ENCODE measurements around the gene FNBP1.
"Not testable (repeated sequence)": the region's sequence is repeated elsewhere in the genome, so short reads cannot be mapped to it uniquely, and the experiment has no call there.

Gene FNBP1

DNA sequence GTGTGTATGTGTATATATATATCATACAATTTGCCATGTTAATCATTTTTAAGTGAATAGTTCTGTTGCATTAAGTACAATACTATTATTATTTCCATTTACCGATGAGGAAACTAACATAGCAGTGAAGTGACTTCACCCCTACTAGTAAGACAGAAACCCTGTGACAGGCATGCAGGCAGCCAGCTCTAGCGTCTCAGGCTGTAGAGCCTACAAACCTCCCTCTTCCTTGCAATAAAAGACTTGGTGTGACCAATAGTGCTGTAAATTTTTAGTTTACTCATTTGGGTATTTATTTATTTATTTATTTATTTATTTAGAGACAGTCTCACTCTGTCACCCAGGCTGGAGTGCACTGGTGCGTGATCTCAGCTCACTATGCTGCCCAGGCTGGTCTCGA, 24.7 kb downstream of the FNBP1 start:
- no peak for DNase-seq (ENCODE audit: low spot score)
- ChIA-PET CTCF (interaction anchor here (0.8 kb wide), 1 partner anchor 133 kb away, joined by 4 read pairs; no protein-coding TSS in a partner anchor), POLR2A (ENCODE audit: low non-redundant PET) (interaction anchor here (0.6 kb wide), 1 partner anchor 9 kb away, joined by 3 read pairs; no protein-coding TSS in a partner anchor)
- no peak overlapping the region for H3K27ac ChIP-seq
- TF ChIP-seq, protein P1, sequence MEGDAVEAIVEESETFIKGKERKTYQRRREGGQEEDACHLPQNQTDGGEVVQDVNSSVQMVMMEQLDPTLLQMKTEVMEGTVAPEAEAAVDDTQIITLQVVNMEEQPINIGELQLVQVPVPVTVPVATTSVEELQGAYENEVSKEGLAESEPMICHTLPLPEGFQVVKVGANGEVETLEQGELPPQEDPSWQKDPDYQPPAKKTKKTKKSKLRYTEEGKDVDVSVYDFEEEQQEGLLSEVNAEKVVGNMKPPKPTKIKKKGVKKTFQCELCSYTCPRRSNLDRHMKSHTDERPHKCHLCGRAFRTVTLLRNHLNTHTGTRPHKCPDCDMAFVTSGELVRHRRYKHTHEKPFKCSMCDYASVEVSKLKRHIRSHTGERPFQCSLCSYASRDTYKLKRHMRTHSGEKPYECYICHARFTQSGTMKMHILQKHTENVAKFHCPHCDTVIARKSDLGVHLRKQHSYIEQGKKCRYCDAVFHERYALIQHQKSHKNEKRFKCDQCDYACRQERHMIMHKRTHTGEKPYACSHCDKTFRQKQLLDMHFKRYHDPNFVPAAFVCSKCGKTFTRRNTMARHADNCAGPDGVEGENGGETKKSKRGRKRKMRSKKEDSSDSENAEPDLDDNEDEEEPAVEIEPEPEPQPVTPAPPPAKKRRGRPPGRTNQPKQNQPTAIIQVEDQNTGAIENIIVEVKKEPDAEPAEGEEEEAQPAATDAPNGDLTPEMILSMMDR (conservative IDR thresholded peaks at IDR 0.05; ENCODE audit: low read depth): no peak

DNA sequence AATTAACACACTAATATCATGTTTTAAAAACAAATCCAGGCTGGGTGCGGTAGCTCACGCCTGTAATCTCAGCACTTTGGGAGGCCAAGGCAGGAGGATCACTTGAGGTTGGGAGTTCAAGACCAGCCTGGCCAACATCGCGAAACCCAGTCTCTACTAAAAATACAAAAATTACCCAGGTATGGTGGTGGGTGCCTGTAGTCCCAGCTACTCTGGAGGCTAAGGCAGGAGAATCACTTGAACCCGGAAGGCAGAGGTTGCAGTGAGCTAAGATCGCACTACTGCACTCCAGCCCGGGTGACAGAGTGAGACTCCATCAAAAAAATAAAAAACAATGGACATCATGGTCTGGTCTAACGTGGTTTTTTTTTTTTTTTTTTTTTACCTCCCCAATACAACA, 25.5 kb downstream of the FNBP1 start:
- DNase-seq (ENCODE audit: low spot score); H3K27ac ChIP-seq; POLR2A ChIA-PET (ENCODE audit: low non-redundant PET): not testable (repeated sequence)
- CTCF ChIA-PET: interaction anchor here (0.8 kb wide), 1 partner anchor 11 kb away, joined by 4 read pairs; no protein-coding TSS in a partner anchor

DNA sequence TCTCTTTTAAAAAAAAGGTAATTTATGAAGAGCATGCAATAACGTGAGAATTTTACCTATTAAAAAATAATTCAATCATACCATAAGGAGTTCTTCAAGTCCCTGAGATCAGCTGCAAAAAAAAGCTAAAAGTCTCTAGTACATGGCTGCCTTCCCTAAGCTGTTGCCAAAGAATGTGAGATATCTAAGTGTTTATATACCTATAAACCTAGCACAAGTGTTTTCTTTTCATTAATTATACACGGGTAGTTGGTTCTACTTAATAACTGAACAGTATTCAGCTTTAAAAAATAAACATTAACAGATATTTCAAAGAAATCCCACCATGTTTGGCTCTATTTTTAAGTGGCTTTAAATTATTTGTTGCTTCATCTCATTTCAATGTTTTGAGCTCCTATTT, 25.9 kb downstream of the FNBP1 start:
- POLR2A ChIA-PET (ENCODE audit: low non-redundant PET): no interaction called here
- DNase-seq (ENCODE audit: low spot score): no peak
- H3K27ac ChIP-seq: no peak overlapping the region
- CTCF ChIA-PET: interaction anchor here (0.6 to 0.8 kb wide), 2 partner anchors 11 to 667 kb away, joined by 4 read pairs; no protein-coding TSS in a partner anchor
- TF ChIP-seq, protein P1 (conservative IDR thresholded peaks at IDR 0.05; ENCODE audit: low read depth): no peak

DNA sequence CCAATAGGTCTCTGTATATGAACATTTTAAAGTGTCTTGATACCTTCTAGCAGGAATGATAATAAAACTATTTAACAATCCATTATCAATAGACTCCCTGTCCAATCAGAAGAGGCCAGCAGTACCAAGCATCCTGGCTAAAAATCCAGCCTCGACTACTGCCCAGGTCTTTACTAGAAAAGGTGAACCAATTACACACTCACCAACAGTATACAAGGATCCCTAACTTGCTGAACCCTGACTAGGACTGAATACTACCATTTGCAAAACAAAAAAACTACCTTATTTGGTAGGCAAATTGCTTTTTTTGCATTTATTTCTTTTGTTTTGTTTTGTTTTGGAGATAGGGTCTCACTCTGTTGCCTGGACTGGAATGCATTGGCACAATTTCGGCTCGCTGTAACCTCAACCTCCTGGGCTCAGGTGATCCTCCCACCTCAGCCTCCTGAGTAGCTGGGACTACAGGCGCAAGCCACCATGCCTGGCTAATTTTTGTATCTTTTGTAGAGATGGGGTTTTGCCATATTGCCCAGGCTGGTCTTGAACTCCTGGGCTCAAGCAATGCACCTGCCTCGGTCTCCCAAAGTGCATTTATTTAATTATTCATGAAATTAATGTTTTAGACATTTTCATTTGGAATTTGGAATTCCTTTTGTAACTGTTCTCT, 27.5 kb downstream of the FNBP1 start:
- CTCF ChIA-PET: interaction anchor here (0.6 kb wide), 1 partner anchor 76 kb away, joined by 3 read pairs; no protein-coding TSS in a partner anchor
- no peak overlapping the region for H3K27ac ChIP-seq
- POLR2A ChIA-PET (ENCODE audit: low non-redundant PET): no interaction called here

DNA sequence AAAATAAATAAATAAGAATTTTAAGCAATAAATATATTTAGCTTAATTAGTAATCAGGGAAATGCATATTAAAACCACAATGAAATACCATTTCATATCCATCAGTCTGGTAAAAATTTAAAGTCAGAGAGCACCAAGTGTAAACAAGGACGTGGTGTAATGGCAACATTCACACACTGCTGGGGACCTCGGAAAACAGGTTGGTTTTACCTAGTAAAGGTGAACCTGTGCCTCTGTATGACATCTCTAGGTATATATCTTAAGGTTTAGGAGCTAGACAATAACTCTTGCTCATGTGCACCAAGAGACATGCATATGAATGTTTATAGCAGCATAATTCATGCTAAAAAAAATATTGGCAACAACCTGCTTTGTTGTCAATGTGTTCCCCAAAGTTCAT, 29.7 kb downstream of the FNBP1 start:
- DNase-seq (ENCODE audit: low spot score): no peak
- ChIA-PET CTCF (no interaction called here), POLR2A (ENCODE audit: low non-redundant PET) (no interaction called here)
- no peak overlapping the region for H3K27ac ChIP-seq
- TF ChIP-seq, protein P1 (conservative IDR thresholded peaks at IDR 0.05; ENCODE audit: low read depth): no peak

More for the DNA sequence above, 27.5 kb downstream of the FNBP1 start:
- no peak for DNase-seq (ENCODE audit: low spot score)
- TF ChIP-seq, protein P1 (conservative IDR thresholded peaks at IDR 0.05; ENCODE audit: low read depth): no peak

DNA sequence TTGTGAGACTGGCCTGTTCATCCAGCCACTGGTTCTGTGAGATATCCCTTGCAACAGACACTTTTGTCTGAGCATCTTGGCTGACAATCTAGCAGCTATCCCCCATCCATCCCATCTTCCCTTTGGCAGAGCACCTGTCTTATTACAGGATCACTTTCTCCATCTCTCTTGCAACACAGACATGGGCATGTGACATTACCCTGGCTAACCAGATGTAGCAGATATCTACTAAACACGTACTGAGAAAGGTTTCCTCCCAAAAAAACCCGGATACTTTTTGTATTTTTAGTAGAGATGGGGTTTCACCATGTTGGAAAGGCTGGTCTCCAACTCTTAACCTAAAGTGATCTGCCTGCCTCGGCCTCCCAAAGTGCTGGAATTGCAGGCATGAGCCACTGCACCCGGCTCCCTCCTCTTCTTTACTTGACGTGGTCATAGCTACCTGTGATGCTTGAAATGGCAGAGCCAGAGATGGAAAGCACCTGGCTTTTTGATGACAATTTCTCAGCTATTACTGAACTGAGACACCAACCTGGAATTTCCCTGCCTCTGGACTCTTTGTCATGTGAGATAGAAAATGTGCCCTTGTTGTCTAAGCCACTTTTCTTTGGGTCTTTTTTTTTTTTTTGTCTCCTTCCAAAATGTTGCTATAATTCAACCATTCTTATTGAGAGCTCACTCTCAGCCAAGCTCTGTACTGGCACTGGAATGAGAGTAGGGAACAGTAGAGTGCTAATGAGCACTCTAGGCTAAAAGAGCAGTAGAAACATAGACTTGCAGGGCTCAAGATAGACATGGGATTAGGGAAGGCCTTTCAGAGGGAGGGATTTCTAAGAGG, 32.6 kb downstream of the FNBP1 start:
- no peak overlapping the region for H3K27ac ChIP-seq
- ChIA-PET POLR2A (ENCODE audit: low non-redundant PET) (no interaction called here), CTCF (interaction anchor here (0.6 kb wide), 1 partner anchor 1226 kb away, joined by 5 read pairs; no protein-coding TSS in a partner anchor)
- DNase-seq (ENCODE audit: low spot score): no peak
- TF ChIP-seq, protein P1 (conservative IDR thresholded peaks at IDR 0.05; ENCODE audit: low read depth): no peak

DNA sequence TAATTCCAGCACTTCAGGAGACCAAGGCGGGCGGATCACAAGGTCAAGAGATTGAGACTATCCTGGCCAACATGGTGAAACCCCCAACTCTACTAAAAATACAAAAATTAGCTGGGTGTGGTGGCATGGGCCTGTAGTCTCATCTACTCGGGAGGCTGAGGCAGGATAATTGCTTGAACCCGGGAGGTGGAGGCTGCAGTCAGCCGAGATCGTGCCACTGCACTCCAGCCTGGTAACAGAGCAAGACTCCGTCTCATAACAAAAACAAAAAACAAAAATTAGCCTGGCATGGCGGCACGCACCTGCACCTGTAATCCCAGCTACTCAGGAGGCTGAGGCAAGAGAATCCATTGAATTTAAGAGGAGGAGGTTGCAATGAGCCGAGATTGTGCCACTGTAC, 33.4 kb downstream of the FNBP1 start:
- not testable (repeated sequence) for H3K27ac ChIP-seq

More for the DNA sequence above, 33.4 kb downstream of the FNBP1 start:
- CTCF ChIA-PET; DNase-seq (ENCODE audit: low spot score): not testable (repeated sequence)
- POLR2A ChIA-PET (ENCODE audit: low non-redundant PET): interaction anchor here (0.7 kb wide), 1 partner anchor 9 kb away, joined by 3 read pairs; no protein-coding TSS in a partner anchor

All from RWPE1 (cell line).